ENCODE data around the gene PDXK. TPM values are rescaled to one million over a fixed set of nuclear protein-coding genes. Genes with fewer than 3 reads are reported as not detected.

Gene PDXK
- total RNA-seq, 4 donors from 2014 or later = 15.9 to 89.8 (median 49.8) TPM

DNA sequence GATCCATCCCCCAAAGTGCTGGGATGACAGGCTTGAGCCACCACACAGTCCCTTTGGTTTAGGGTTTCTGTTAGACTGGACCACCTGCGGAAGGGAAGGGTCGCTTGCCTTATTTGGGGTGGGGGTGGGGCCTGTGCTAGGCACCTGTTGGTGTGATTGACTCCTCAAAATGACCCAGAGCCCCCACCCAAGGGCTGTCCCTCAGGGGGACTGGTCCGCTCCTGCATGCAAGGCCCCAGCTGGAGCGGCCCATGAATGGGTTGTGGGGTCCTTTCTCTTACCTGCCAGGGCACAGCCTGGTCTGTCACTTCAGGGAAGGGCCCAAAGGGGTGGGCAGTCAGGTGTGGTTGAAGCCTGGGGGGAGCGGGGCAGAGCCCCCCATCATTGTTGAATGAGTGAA, 59.0 kb downstream of the PDXK start:
- no peak overlapping the region for H3K27ac ChIP-seq
- H3K36me3 ChIP-seq = no peaks in the 10 kb centered on the region
- intact Hi-C loops (cut with DNase I; ENCODE audit: low total_unique reads) = loop anchor here (10.0 kb wide), 1 partner anchor 63 kb away; the partner anchor contains the start of gene PDXK
- no peaks in the 10 kb centered on the region for H3K9me3 ChIP-seq
- H3K27me3 ChIP-seq = no peaks in the 10 kb centered on the region
- H3K4me3 ChIP-seq = no peak overlapping the region
- no peak for DNase-seq
- TF ChIP-seq, protein P1, sequence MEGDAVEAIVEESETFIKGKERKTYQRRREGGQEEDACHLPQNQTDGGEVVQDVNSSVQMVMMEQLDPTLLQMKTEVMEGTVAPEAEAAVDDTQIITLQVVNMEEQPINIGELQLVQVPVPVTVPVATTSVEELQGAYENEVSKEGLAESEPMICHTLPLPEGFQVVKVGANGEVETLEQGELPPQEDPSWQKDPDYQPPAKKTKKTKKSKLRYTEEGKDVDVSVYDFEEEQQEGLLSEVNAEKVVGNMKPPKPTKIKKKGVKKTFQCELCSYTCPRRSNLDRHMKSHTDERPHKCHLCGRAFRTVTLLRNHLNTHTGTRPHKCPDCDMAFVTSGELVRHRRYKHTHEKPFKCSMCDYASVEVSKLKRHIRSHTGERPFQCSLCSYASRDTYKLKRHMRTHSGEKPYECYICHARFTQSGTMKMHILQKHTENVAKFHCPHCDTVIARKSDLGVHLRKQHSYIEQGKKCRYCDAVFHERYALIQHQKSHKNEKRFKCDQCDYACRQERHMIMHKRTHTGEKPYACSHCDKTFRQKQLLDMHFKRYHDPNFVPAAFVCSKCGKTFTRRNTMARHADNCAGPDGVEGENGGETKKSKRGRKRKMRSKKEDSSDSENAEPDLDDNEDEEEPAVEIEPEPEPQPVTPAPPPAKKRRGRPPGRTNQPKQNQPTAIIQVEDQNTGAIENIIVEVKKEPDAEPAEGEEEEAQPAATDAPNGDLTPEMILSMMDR (IDR thresholded peaks at IDR 0.05) = no peak
- TF ChIP-seq POLR2A (IDR thresholded peaks at IDR 0.05) = no peak
- H3K4me1 ChIP-seq = no peaks in the 10 kb centered on the region

DNA sequence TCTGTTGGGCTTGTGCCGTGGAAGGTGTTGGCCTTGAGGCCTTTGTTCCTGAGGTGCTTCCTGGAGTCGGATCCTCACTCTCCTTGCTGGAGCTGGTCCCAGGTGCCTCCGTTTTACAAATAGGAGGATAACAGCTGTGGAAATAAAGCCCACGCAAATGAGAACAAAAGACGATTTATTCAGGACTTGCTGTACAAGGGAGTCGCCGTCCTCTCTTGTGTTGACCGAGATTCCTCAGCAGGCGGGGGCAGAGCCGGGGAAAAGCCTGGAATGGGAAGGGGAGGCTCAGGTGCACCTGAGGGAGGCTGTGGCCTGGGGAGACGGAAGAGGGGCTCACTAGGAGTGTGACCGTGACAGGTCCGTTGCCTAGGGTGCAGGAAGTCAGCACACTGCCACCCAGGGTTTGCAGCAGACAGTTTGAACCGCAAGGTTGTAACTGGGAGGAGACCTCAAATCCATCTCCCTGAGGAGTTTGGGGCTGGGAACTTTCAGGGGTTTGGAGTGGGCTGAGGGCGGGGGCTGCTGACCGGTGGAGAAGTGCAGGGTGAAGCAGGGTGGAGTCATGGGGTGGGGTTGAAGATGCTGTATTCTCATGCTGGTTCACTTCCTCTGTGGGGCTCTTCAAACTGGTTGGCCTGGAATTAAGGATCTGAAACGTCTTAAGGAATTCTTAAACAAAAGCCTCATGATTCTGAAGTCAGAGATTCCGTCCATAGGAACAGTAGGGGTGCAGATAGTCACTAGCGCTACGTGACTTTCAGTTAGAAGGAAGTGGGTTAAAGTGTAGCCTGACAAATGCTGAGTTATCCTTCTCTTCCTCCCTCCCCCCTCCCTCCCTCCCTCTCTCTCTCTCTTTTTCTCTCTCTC, 59.8 kb downstream of the PDXK start:
- H3K4me1 ChIP-seq = no peaks in the 10 kb centered on the region
- TF ChIP-seq, protein P1 (IDR thresholded peaks at IDR 0.05) = no peak
- TF ChIP-seq POLR2A (IDR thresholded peaks at IDR 0.05) = no peak
- no peaks in the 10 kb centered on the region for H3K27me3 ChIP-seq
- no peak for DNase-seq
- no peaks in the 10 kb centered on the region for H3K36me3 ChIP-seq
- no peak overlapping the region for H3K4me3 ChIP-seq
- H3K27ac ChIP-seq = no peak overlapping the region
- H3K9me3 ChIP-seq = no peaks in the 10 kb centered on the region
- intact Hi-C loops (cut with DNase I; ENCODE audit: low total_unique reads) = loop anchor here (10.0 kb wide), 1 partner anchor 64 kb away; the partner anchor contains the start of gene PDXK

DNA sequence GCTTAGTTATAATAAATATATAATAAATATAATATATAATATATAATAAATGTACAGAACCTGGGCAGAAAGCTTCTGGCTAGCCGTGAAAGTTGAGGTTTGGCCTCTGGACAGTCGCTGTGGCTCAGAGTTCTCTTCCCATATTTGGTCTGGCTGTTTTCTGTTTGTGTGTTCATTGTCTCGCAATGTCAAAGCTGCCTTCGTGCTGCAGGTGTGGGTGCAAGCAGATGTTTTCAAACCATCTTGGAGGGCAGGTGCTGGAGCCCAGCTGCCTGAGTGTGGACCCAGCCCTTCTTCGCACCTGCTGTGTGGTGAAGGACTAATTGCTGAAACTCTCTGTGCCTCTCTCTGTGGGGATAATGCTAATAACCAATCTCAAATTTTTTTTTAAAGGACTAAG, 60.7 kb downstream of the PDXK start:
- Histone ChIP-seq H3K9me3 (no peaks in the 10 kb centered on the region), H3K4me3 (no peak overlapping the region), H3K27me3 (no peaks in the 10 kb centered on the region), H3K4me1 (no peaks in the 10 kb centered on the region), H3K36me3 (no peaks in the 10 kb centered on the region), H3K27ac (no peak overlapping the region)
- TF ChIP-seq, protein P1 (IDR thresholded peaks at IDR 0.05) = no peak
- TF ChIP-seq POLR2A (IDR thresholded peaks at IDR 0.05) = no peak
- DNase-seq = no peak
- intact Hi-C loops (cut with DNase I; ENCODE audit: low total_unique reads) = loop anchor here (10.0 kb wide), 1 partner anchor 65 kb away; the partner anchor contains the start of gene PDXK

DNA sequence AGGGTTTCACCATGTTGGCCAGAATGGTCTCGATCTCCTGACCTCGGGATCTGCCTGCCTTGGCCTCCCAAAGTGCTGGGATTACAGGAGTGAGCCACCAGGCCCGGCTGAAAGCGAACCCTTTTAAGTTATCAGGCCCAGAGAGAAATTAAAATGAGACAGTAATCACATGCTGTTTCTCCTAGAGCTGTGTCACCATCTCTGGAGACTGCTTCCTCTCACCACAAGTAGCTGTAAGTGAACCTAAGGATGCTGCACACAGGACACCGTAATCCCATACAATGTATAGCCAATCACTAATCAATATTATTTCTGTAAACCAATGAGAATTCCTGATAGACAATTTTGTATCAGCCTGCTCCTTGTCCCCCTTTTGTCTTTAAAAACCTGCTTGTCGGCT, 62.9 kb downstream of the PDXK start:
- Histone ChIP-seq H3K27ac (no peak overlapping the region), H3K9me3 (no peaks in the 10 kb centered on the region), H3K4me3 (no peak overlapping the region), H3K4me1 (no peaks in the 10 kb centered on the region), H3K27me3 (no peaks in the 10 kb centered on the region), H3K36me3 (no peaks in the 10 kb centered on the region)
- no peak for DNase-seq
- TF ChIP-seq POLR2A (IDR thresholded peaks at IDR 0.05) = no peak
- intact Hi-C loops (cut with DNase I; ENCODE audit: low total_unique reads) = no loop called here

DNA sequence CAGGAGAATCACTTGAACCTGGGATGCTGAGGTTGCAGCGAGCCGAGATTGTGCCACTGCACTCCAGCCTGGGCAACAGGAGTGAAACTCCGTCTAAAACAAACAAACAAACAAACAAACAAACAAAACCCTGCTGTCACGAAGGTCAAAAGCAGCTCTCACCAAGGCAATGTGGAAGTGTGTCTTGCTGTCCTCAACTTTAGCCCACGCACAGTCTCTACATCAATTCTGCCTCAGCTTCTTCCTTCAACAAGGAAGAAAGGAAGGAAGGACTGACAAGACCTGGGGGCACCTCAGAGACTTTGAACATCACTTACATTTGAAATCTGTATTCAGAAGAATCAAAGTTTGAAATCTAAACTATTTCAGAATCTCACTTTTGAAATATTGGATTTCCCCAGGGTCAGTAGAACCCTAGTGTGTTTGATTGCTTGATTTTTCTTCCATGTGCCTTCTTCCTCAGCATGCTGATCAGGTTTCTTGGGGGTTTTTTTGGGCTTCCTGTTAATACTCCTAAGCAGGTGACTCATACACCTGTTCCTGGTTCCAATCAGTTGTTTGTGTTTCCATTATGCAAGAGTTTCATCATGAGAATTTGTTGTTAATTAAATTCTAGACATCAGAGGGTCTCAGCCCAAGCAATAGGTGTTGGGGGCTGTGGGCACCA, 63.6 kb downstream of the PDXK start:
- Histone ChIP-seq H3K27me3 (no peaks in the 10 kb centered on the region), H3K4me1 (no peaks in the 10 kb centered on the region), H3K36me3 (no peaks in the 10 kb centered on the region), H3K4me3 (no peak overlapping the region), H3K27ac (no peak overlapping the region), H3K9me3 (no peaks in the 10 kb centered on the region)
- no peak for TF ChIP-seq POLR2A (IDR thresholded peaks at IDR 0.05)
- TF ChIP-seq, protein P1 (IDR thresholded peaks at IDR 0.05) = no peak
- no peak for DNase-seq
- intact Hi-C loops (cut with DNase I; ENCODE audit: low total_unique reads) = no loop called here

All from uterus (tissue), 4 donors.